ENCODE data around the gene COL18A1. TPM values are rescaled to one million over a fixed set of nuclear protein-coding genes. Genes with fewer than 3 reads are reported as not detected.

COL18A1 gene
- total and polyA plus RNA-seq, 9 of the 15 experiments (the other 6 are each of a cell fraction or from before 2014, with no cell fraction given), result 0.14 to 16.4 (median 2.0) TPM

DNA sequence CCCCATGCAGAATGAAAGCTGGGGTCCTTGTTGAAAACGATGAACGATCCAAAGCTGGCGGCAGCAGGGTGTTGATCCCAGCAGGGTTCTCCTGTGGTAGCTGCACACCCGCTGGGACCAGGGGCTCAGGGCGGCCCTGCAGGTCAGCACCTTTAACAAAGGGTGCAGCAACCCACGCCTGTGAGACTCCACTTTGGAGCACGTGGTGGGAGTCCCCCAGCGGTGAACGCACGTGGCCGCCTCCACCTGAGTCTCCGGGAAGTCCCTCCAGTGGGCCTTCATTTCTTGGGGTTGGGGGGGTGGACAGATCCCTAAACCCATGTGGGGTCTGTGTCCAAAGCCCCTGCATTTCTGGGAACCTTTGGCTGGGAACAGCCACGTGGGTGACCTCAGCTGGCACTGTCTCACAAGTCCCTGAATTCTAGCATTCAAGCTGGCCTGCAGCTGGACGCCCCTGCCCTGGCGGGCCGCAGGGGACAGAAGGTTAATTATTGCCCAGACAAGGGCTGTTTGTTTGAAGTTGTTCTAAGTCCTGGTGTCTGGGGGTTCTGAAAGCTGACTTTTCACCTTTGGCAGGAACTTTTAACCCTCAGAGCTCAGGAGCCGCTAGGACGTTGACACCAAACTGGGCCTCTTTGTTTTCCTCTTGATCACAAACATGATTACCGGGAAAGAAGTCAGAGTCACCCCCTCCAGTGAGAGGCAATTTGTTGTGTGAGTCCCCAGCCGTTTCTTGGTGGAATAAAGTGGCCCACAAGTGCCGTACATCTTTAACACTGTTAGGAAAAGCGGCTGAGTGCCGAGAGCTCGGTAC lies 64.5 kb downstream of the COL18A1 start:
- FAIRE-seq (peak; percentile 73), ATAC-seq (no peak; the same call in 2 of the 3 replicates), DNase-seq (ENCODE audit: extremely low read depth in 1 of 4, low spot score in 3 of 4) (no peak)
- ChIA-PET CTCF (ENCODE audit: low intra/inter-chr PET ratio) (no interaction called here), POLR2A (interaction anchor here (0.6 to 0.8 kb wide), 3 partner anchors 14 to 179 kb away, joined by 3 to 4 read pairs (median 3); no protein-coding TSS in a partner anchor)
- H3K27me3 ChIP-seq (ENCODE audit: control insufficient read depth in 2 of 2, insufficient read depth in 2 of 2, low read length in 2 of 2), result peaks cover 8 to 29% of the 10 kb centered on the region in 2 experiments; a peak in 3 of 5 replicates
- no peaks in the 10 kb centered on the region for H3K79me2 ChIP-seq (ENCODE audit: control insufficient read depth, insufficient read depth, low read length)
- H3K36me3 ChIP-seq (ENCODE audit: control insufficient read depth, insufficient read depth, low read length), result no peaks in the 10 kb centered on the region; the same call in 2 of the 3 replicates
- no peak overlapping the region for H3K4me2 ChIP-seq (ENCODE audit: insufficient read depth, low read length)
- BruUV-seq (replicated peaks), result no TSS peak
- no peak overlapping the region for H2AFZ ChIP-seq (ENCODE audit: low read depth, low read length)
- 60% methylated on average over 24 of the region's 24 CpGs for whole genome bisulfite sequencing (ENCODE audit: insufficient coverage, low coverage, missing lambda C conversion rate)
- H3K4me3 ChIP-seq, result no peak overlapping the region
- H3K27ac ChIP-seq (ENCODE audit: extremely low read depth, low read depth, low read length), result no peak overlapping the region
- TF ChIP-seq SPI1 (IDR thresholded peaks at IDR 0.05; ENCODE audit: borderline replicate concordance, low read depth, low read length), result no peak
- TF ChIP-seq, protein P1, sequence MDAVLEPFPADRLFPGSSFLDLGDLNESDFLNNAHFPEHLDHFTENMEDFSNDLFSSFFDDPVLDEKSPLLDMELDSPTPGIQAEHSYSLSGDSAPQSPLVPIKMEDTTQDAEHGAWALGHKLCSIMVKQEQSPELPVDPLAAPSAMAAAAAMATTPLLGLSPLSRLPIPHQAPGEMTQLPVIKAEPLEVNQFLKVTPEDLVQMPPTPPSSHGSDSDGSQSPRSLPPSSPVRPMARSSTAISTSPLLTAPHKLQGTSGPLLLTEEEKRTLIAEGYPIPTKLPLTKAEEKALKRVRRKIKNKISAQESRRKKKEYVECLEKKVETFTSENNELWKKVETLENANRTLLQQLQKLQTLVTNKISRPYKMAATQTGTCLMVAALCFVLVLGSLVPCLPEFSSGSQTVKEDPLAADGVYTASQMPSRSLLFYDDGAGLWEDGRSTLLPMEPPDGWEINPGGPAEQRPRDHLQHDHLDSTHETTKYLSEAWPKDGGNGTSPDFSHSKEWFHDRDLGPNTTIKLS (IDR thresholded peaks at IDR 0.05; ENCODE audit: borderline replicate concordance, low read depth), result 0 out of 2 replicates have a peak, but pooled peaks have one; percentile 20
- peaks cover 6% of the 10 kb centered on the region for H3K9me1 ChIP-seq (ENCODE audit: control insufficient read depth, insufficient read depth, low read length)
- in situ Hi-C loops (cut with MboI) (no loop called here), intact Hi-C loops (cut with micrococcal nuclease) (no loop called here)
- 0 out of 4 replicates have a peak overlapping the region, but pooled peaks of 1 of the 2 experiments have one; percentile 41 for H3K9ac ChIP-seq (ENCODE audit: insufficient read depth in 1 of 2, low read depth in 2 of 2, low read length in 2 of 2)
- H3K9me3 ChIP-seq (replicated peaks; ENCODE audit: control insufficient read depth, insufficient read depth, low read depth, low read length), result no peaks in the 10 kb centered on the region; the same call in 1 of the 2 replicates
- H4K20me1 ChIP-seq (replicated peaks; ENCODE audit: control insufficient read depth, insufficient read depth, low read length), result peaks cover 51% of the 10 kb centered on the region
- H3K4me1 ChIP-seq (replicated peaks in 1 of 2; ENCODE audit: control insufficient read depth in 2 of 2, insufficient read depth in 2 of 2, low read length in 2 of 2), result peaks cover 0 to 74% of the 10 kb centered on the region in 2 experiments; a peak in 4 of 5 replicates
